ELF-1 (cell line): ENCODE measurements around the gene GALNT15.

ENCODE experiments used
- DNase-seq: peaks from one replicate; pipeline ENCODE4 v3.0.0-alpha.2; 2016; ENCODE audit warnings: low read depth, low spot score

The GALNT15 gene

GRCh38 chr3:16222547-16222946 is 48.1 kb downstream of the GALNT15 start:
- no peak for DNase-seq

GRCh38 chr3:16224325-16224724 is 49.8 kb downstream of the GALNT15 start:
- DNase-seq, result no peak

GRCh38 chr3:16227566-16227965 is 53.1 kb downstream of the GALNT15 start:
- no peak for DNase-seq

- DNase-seq, result no peak
Observed at GRCh38 chr3:16229681-16230080, 55.2 kb downstream of the GALNT15 start.

- no peak for DNase-seq
Observed at GRCh38 chr3:16231983-16232382, 57.5 kb downstream of the GALNT15 start.

GRCh38 chr3:16233806-16234205 is 59.3 kb downstream of the GALNT15 start:
- no peak for DNase-seq

GRCh38 chr3:16234281-16234680 is 59.8 kb downstream of the GALNT15 start:
- DNase-seq, result peak; percentile 12

- no peak for DNase-seq
Observed at GRCh38 chr3:16236030-16236639, 61.7 kb downstream of the GALNT15 start.

GRCh38 chr3:16236856-16237393 is 62.4 kb downstream of the GALNT15 start:
- no peak for DNase-seq

GRCh38 chr3:16239086-16239770 is 64.7 kb downstream of the GALNT15 start:
- no peak for DNase-seq

GRCh38 chr3:16239780-16240179 is 65.3 kb downstream of the GALNT15 start:
- DNase-seq, result peak; percentile 29

GRCh38 chr3:16240229-16241023 is 65.9 kb downstream of the GALNT15 start:
- no peak for DNase-seq

- no peak for DNase-seq
Observed at GRCh38 chr3:16241225-16241624, 66.7 kb downstream of the GALNT15 start.

GRCh38 chr3:16242177-16242576 is 67.7 kb downstream of the GALNT15 start:
- peak; percentile 46 for DNase-seq

GRCh38 chr3:16243706-16244490 is 69.4 kb downstream of the GALNT15 start:
- DNase-seq, result peak; percentile 40

GRCh38 chr3:16245609-16246008 is 71.1 kb downstream of the GALNT15 start:
- DNase-seq, result no peak

- DNase-seq, result peak; percentile 80
Observed at GRCh38 chr3:16247282-16248061, 73.0 kb downstream of the GALNT15 start.

GRCh38 chr3:16248556-16248955 is 74.1 kb downstream of the GALNT15 start:
- no peak for DNase-seq

- no peak for DNase-seq
Observed at GRCh38 chr3:16249336-16249735, 74.9 kb downstream of the GALNT15 start.

GRCh38 chr3:16249886-16250285 is 75.4 kb downstream of the GALNT15 start:
- DNase-seq, result no peak
